Measurements from ENCODE around the gene DZANK1. TPM values are rescaled to one million over a fixed set of nuclear protein-coding genes. Genes with fewer than 3 reads are reported as not detected.

Gene DZANK1
- total RNA-seq, 1 donor from 2014 or later = 8.3 TPM

GRCh38 chr20:18496740-18497592 lies 30.1 kb upstream of the DZANK1 start, which contains the start of gene RBBP9:
TSS of gene RBBP9 (minus strand) at chr20:18497225. CDS start at chr20:18497167, 58 bp downstream.
- H3K9me3 ChIP-seq (ENCODE audit: low read depth) = no peaks in the 10 kb centered on the region
- Mint-ChIP-seq H3K27me3 (ENCODE audit: insufficient read depth, low read depth) (no peaks in the 10 kb centered on the region), H3K4me3 (peak within 1 kb of the TSS; percentile 95), H3K9me3 (peaks cover 2% of the 10 kb centered on the region), H3K36me3 (peaks cover 8% of the 10 kb centered on the region), H3K4me1 (peaks cover 12% of the 10 kb centered on the region), H3K27ac (peak within 1 kb of the TSS; percentile 92)
- H3K79me2 ChIP-seq (ENCODE audit: low read depth) = peaks cover 8% of the 10 kb centered on the region
- peak within 1 kb of the TSS; percentile 79 for H2AFZ ChIP-seq (replicated peaks)
- H3K27ac ChIP-seq = peak within 1 kb of the TSS; percentile 71
- peaks cover 22% of the 10 kb centered on the region for H3F3A ChIP-seq (ENCODE audit: low read depth)
- peak within 1 kb of the TSS; percentile 35 for H3K9ac ChIP-seq
- H3K4me2 ChIP-seq = peak within 1 kb of the TSS; percentile 85
- peak within 1 kb of the TSS; percentile 70 for H3K4me3 ChIP-seq
- peaks cover 12% of the 10 kb centered on the region for H3K4me1 ChIP-seq
- H3K36me3 ChIP-seq = no peaks in the 10 kb centered on the region
- no peaks in the 10 kb centered on the region for H4K20me1 ChIP-seq (ENCODE audit: low read depth)
- DNase-seq (ENCODE audit: low spot score) = peak; percentile 96
- TF ChIP-seq CTCF (IDR thresholded peaks at IDR 0.05) = no peak
- no peak for TF ChIP-seq EZH2phosphoT487 (IDR thresholded peaks at IDR 0.05)
- TF ChIP-seq EZH2 (IDR thresholded peaks at IDR 0.05) = no peak
- no peaks in the 10 kb centered on the region for H3K27me3 ChIP-seq

DNA sequence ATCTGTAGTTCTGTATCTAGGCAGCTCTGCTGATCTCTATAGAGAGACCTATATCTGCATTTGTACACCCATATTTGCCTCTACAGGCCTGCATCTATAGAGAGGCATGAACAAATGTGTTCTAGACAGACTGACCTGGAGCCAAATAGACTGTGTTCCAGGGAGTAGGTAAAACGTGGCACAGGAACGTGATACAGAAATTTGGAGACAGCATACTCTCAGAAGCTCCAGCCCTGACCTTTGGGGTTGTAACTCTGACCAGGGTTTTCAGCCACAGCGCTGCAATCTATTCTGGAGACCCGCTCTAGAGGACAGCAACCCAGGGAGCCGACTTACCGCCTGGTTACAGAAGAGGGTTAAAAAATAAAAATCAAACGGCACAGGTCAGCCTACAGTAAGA lies 29.2 kb upstream of the DZANK1 start:
- Histone ChIP-seq H3K27ac (no peak overlapping the region), H3K4me3 (peak overlapping the region; percentile 70), H3K9ac (peak overlapping the region; percentile 35), H3K79me2 (ENCODE audit: low read depth) (peaks cover 8% of the 10 kb centered on the region), H3F3A (ENCODE audit: low read depth) (peaks cover 22% of the 10 kb centered on the region), H3K4me1 (peaks cover 12% of the 10 kb centered on the region), H4K20me1 (ENCODE audit: low read depth) (no peaks in the 10 kb centered on the region), H3K36me3 (no peaks in the 10 kb centered on the region), H3K4me2 (peak overlapping the region; percentile 85), H3K27me3 (no peaks in the 10 kb centered on the region), H3K9me3 (ENCODE audit: low read depth) (no peaks in the 10 kb centered on the region), H2AFZ (replicated peaks) (no peak overlapping the region)
- peak; percentile 21 for DNase-seq (ENCODE audit: low spot score)
- H3K4me1 Mint-ChIP-seq = peaks cover 12% of the 10 kb centered on the region
- no peak overlapping the region for H3K27ac Mint-ChIP-seq
- TF ChIP-seq EZH2phosphoT487 (IDR thresholded peaks at IDR 0.05) (no peak), CTCF (IDR thresholded peaks at IDR 0.05) (no peak), EZH2 (IDR thresholded peaks at IDR 0.05) (no peak)
- H3K4me3 Mint-ChIP-seq = peak overlapping the region; percentile 95
- peaks cover 8% of the 10 kb centered on the region for H3K36me3 Mint-ChIP-seq
- no peaks in the 10 kb centered on the region for H3K27me3 Mint-ChIP-seq (ENCODE audit: insufficient read depth, low read depth)
- peaks cover 2% of the 10 kb centered on the region for H3K9me3 Mint-ChIP-seq

DNA sequence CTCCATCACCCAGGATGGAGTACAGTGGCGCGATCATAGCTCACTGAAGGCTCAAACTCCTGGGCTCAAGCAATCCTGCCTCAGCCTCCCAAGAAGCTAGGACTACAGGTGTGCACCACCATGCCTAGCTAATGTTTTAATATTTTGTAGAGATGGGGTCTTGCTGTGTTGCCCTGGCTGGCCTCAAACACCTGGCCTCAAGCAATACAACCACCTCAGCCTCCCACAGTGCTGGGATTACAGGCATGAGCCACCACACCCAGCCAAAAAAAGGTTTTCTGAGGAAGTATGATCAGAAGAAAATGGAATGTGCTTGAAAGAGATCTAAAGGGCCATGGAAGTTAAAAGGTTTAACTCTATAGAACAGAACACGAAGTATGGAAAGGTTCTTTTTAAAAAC lies 21.5 kb upstream of the DZANK1 start:
- Histone ChIP-seq H3K27me3 (no peaks in the 10 kb centered on the region), H3K9ac (no peak overlapping the region), H3K4me1 (no peaks in the 10 kb centered on the region), H4K20me1 (ENCODE audit: low read depth) (no peaks in the 10 kb centered on the region), H2AFZ (replicated peaks) (no peak overlapping the region), H3F3A (ENCODE audit: low read depth) (peaks cover 11% of the 10 kb centered on the region), H3K36me3 (peaks cover 9% of the 10 kb centered on the region), H3K4me2 (no peak overlapping the region), H3K27ac (no peak overlapping the region), H3K79me2 (ENCODE audit: low read depth) (no peaks in the 10 kb centered on the region), H3K4me3 (no peak overlapping the region), H3K9me3 (ENCODE audit: low read depth) (no peaks in the 10 kb centered on the region)
- Mint-ChIP-seq H3K9me3 (no peaks in the 10 kb centered on the region), H3K27me3 (ENCODE audit: insufficient read depth, low read depth) (no peaks in the 10 kb centered on the region), H3K4me3 (no peak overlapping the region), H3K4me1 (no peaks in the 10 kb centered on the region), H3K36me3 (peaks cover 15% of the 10 kb centered on the region), H3K27ac (no peak overlapping the region)
- TF ChIP-seq EZH2 (IDR thresholded peaks at IDR 0.05) (no peak), EZH2phosphoT487 (IDR thresholded peaks at IDR 0.05) (no peak), CTCF (IDR thresholded peaks at IDR 0.05) (no peak)
- DNase-seq (ENCODE audit: low spot score) = no peak
